Activated T-cell treated with anti-CD3 and anti-CD28 coated beads, Interleukin-2, amount 50 U/mL, for 24 hours (primary cell): ENCODE measurements around the gene LPIN3.

Source experiments
- DNase-seq: peaks from one replicate; pipeline ENCODE4 v3.0.0-alpha.2; 2020
- H3K27ac Mint-ChIP-seq: 2 replicates; pipeline ENCODE4 v1.8.0; 2020; ENCODE audit warnings: mild to moderate bottlenecking, mixed read lengths
- H3K27me3 Mint-ChIP-seq: 2 replicates; pipeline ENCODE4 v1.8.0; 2020; ENCODE audit warnings: mixed read lengths
- H3K36me3 Mint-ChIP-seq: 2 replicates; pipeline ENCODE4 v1.8.0; 2020; ENCODE audit warnings: low read depth, mixed read lengths
- H3K4me1 Mint-ChIP-seq: 2 replicates; pipeline ENCODE4 v1.8.0; 2020; ENCODE audit warnings: low read depth, mixed read lengths
- H3K4me3 Mint-ChIP-seq: 2 replicates; pipeline ENCODE4 v1.8.0; 2020; ENCODE audit warnings: mild to moderate bottlenecking, moderate library complexity, mixed read lengths
- H3K9me3 Mint-ChIP-seq: 2 replicates; pipeline ENCODE4 v1.8.0; 2020; ENCODE audit warnings: mixed read lengths

Gene LPIN3

GRCh38 chr20:41350408-41350962 is 9.9 kb downstream of the LPIN3 start:
- no peak overlapping the region for H3K27ac Mint-ChIP-seq
- no peaks in the 10 kb centered on the region for H3K4me1 Mint-ChIP-seq
- no peaks in the 10 kb centered on the region for H3K9me3 Mint-ChIP-seq
- H3K36me3 Mint-ChIP-seq: no peaks in the 10 kb centered on the region
- DNase-seq: no peak
- H3K4me3 Mint-ChIP-seq: no peak overlapping the region
- H3K27me3 Mint-ChIP-seq: no peaks in the 10 kb centered on the region

- no peaks in the 10 kb centered on the region for H3K4me1 Mint-ChIP-seq
- no peaks in the 10 kb centered on the region for H3K9me3 Mint-ChIP-seq
- H3K36me3 Mint-ChIP-seq: no peaks in the 10 kb centered on the region
- H3K4me3 Mint-ChIP-seq: no peak overlapping the region
- H3K27ac Mint-ChIP-seq: no peak overlapping the region
- H3K27me3 Mint-ChIP-seq: no peaks in the 10 kb centered on the region
- DNase-seq: no peak
These were observed 11.5 kb downstream of the LPIN3 start for GRCh38 chr20:41352106-41352505.

DNA sequence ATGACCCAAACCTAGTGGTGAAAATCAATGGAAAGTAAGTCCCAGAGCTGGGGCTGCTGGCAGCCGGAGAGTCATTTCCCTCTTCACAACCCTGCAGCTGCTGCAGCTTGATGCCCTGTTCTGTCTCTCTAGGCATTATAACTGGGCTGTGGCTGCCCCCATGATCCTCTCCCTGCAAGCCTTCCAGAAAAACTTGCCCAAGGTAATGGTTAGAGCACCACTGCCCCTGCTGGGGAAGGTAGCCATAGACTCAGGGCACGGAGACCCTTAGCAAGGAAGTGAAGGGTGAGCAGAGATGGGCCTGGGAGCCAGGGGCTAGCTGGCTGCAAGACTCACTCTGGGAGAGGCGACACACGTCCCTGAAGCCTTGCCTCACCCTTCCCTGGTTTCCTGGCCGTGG is 12.0 kb downstream of the LPIN3 start:
- Mint-ChIP-seq H3K27ac (no peak overlapping the region), H3K4me3 (no peak overlapping the region), H3K27me3 (no peaks in the 10 kb centered on the region), H3K4me1 (no peaks in the 10 kb centered on the region), H3K36me3 (no peaks in the 10 kb centered on the region), H3K9me3 (no peaks in the 10 kb centered on the region)
- DNase-seq: no peak

- Mint-ChIP-seq H3K36me3 (no peaks in the 10 kb centered on the region), H3K4me1 (no peaks in the 10 kb centered on the region), H3K27me3 (no peaks in the 10 kb centered on the region), H3K9me3 (no peaks in the 10 kb centered on the region), H3K27ac (no peak overlapping the region), H3K4me3 (no peak overlapping the region)
- DNase-seq: no peak
These were observed 12.9 kb downstream of the LPIN3 start for GRCh38 chr20:41353530-41353929.

- no peaks in the 10 kb centered on the region for H3K36me3 Mint-ChIP-seq
- no peaks in the 10 kb centered on the region for H3K4me1 Mint-ChIP-seq
- H3K4me3 Mint-ChIP-seq: no peak overlapping the region
- DNase-seq: no peak
- no peaks in the 10 kb centered on the region for H3K27me3 Mint-ChIP-seq
- H3K9me3 Mint-ChIP-seq: no peaks in the 10 kb centered on the region
- H3K27ac Mint-ChIP-seq: no peak overlapping the region
These were observed 14.6 kb downstream of the LPIN3 start for GRCh38 chr20:41355192-41355591.

DNA sequence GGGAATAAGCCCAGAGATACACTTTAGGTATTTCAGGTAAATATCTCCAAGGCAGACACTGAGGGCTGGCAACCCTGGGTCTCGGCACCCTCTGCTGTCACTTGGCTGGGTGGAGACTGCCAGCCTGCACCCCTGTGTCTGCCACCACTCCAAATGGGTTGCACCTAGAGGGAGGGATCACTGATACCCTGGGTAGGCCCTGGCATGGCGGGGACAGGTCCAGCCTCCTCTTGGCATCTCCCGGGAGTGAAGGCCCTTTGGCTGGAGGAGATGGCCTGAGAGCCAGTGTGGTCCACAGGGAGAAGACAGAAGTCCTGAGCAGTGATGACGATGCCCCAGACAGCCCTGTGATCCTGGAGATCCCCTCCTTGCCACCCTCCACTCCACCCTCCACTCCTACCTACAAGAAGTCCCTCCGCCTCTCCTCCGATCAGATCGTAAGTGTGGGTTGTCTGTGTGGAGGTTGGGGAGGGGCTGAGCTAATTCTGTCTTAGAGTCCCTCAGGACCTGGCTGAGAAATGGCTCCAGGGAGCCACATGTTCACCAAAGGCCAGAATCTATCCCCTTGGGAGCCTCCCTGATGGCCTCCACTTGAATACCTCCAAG is 15.1 kb downstream of the LPIN3 start:
- Mint-ChIP-seq H3K4me1 (no peaks in the 10 kb centered on the region), H3K4me3 (no peak overlapping the region), H3K9me3 (no peaks in the 10 kb centered on the region), H3K27ac (no peak overlapping the region), H3K36me3 (no peaks in the 10 kb centered on the region), H3K27me3 (no peaks in the 10 kb centered on the region)
- DNase-seq: no peak

GRCh38 chr20:41356951-41357350 is 16.3 kb downstream of the LPIN3 start:
- no peak for DNase-seq
- Mint-ChIP-seq H3K4me1 (no peaks in the 10 kb centered on the region), H3K27ac (no peak overlapping the region), H3K27me3 (no peaks in the 10 kb centered on the region), H3K4me3 (no peak overlapping the region), H3K9me3 (no peaks in the 10 kb centered on the region), H3K36me3 (no peaks in the 10 kb centered on the region)

DNA sequence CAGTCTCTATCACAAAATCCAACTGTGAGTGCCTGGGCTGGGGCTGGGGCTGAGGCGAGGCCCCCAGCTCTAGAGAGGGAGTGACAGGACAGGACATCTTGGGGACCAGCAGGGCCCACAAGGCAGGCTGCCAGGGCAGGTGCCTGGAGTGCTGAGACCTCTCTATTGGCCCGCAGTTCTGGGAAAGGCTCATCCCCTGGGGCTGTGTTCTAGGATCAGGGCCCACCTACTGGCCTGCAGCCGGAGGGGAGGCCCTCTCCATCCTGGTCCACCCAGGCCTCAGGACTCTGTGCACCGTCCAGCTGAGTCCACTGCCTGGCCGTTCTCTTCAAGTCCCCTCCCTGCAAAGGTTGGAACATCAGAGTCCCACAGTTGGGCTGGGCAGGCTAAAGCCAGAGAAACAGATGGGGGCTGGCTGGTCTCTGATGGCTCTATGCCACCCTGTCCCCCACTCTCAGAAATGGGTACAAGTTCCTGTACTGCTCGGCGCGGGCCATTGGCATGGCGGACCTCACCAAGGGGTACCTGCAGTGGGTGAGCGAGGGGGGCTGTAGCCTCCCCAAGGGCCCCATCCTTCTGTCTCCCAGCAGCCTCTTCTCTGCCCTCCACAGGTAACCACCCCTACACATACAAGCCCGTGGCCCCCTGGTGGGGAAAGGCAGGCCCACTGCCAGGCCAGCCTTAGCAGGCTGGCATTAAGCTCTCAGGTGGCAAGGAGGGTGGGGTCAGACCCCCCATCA is 17.0 kb downstream of the LPIN3 start:
- Mint-ChIP-seq H3K27ac (no peak overlapping the region), H3K27me3 (no peaks in the 10 kb centered on the region), H3K4me1 (no peaks in the 10 kb centered on the region), H3K9me3 (no peaks in the 10 kb centered on the region), H3K4me3 (no peak overlapping the region), H3K36me3 (no peaks in the 10 kb centered on the region)
- no peak for DNase-seq

- no peaks in the 10 kb centered on the region for H3K4me1 Mint-ChIP-seq
- H3K9me3 Mint-ChIP-seq: no peaks in the 10 kb centered on the region
- H3K36me3 Mint-ChIP-seq: no peaks in the 10 kb centered on the region
- H3K4me3 Mint-ChIP-seq: no peak overlapping the region
- H3K27ac Mint-ChIP-seq: no peak overlapping the region
- no peak for DNase-seq
- H3K27me3 Mint-ChIP-seq: no peaks in the 10 kb centered on the region
These were observed 17.6 kb downstream of the LPIN3 start for GRCh38 chr20:41358230-41358629.

DNA sequence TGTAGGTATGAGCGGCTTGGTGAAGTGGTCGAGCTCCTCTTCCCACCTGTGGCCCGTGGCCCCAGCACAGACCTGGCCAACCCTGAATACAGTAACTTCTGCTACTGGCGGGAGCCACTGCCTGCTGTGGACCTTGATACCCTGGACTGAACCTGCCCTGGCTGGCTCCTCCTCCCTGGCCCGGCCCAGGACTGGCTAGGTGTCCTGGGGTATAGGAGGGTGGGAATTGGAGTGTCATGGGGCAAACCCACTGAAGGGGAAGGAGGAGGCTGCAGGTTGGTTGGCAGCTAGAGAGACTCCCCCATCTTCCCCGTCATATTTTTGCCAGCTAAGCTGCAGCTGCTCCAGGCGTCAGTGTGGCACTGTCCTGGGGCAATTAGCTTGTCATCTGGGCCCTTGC is 18.1 kb downstream of the LPIN3 start:
- Mint-ChIP-seq H3K36me3 (no peaks in the 10 kb centered on the region), H3K27ac (no peak overlapping the region), H3K27me3 (no peaks in the 10 kb centered on the region), H3K4me3 (no peak overlapping the region), H3K4me1 (no peaks in the 10 kb centered on the region), H3K9me3 (no peaks in the 10 kb centered on the region)
- no peak for DNase-seq

- Mint-ChIP-seq H3K27ac (no peak overlapping the region), H3K27me3 (peaks cover 2% of the 10 kb centered on the region), H3K4me3 (no peak overlapping the region), H3K9me3 (no peaks in the 10 kb centered on the region), H3K4me1 (no peaks in the 10 kb centered on the region), H3K36me3 (no peaks in the 10 kb centered on the region)
- DNase-seq: no peak
These were observed 19.0 kb downstream of the LPIN3 start for GRCh38 chr20:41359541-41360011.

DNA sequence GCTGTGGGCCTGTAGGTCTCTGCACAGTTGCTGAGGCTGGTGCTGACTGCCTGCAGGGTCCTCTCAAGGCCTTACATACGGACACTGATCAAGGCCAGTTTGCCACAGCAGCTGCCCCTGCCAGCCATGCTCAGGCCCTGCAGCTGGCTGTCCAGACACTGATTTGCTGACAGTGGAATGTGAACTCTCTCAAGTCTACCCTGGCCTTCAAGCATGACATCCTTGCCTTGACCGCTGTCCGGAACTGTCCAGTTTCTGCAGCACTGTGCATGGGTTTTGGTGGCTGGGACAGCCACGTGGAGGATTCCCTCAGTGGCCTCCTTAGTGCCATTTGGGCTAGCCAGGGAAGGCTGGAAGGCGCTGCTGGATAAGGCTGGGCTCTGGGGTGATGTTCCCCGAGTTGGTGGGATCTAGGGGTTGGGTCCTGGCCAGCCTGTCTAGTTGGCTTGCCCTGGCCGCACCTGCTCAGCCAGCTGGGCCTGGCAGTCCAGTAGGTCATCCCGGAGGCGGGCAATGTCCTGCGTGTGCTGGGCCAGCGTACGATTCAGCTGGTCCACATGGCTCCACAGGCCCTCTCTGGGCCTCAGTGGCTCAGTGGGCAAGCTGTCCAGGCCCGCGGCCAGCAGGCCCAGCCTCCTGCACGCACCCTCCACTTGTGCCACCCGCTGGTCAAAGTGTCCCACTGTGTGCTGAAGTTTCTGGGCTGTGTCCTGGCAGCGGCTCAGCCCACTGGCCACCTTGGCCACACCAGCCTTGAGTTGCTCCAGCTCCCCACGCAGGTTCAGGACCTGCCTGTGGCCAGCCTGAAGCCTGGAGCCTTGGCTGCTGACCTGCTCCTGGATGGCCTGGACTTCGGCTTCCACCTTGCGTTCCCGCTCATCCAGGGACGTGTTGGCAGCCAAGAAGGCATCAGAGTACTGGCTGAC is 20.5 kb downstream of the LPIN3 start:
- Mint-ChIP-seq H3K4me3 (no peak overlapping the region), H3K4me1 (no peaks in the 10 kb centered on the region), H3K9me3 (no peaks in the 10 kb centered on the region), H3K27me3 (peaks cover 13% of the 10 kb centered on the region), H3K27ac (no peak overlapping the region), H3K36me3 (no peaks in the 10 kb centered on the region)
- DNase-seq: no peak

- no peak overlapping the region for H3K4me3 Mint-ChIP-seq
- no peaks in the 10 kb centered on the region for H3K36me3 Mint-ChIP-seq
- peaks cover 15% of the 10 kb centered on the region for H3K27me3 Mint-ChIP-seq
- no peak overlapping the region for H3K27ac Mint-ChIP-seq
- no peaks in the 10 kb centered on the region for H3K4me1 Mint-ChIP-seq
- no peak for DNase-seq
- no peaks in the 10 kb centered on the region for H3K9me3 Mint-ChIP-seq
These were observed 21.4 kb downstream of the LPIN3 start for GRCh38 chr20:41361757-41362747.

DNA sequence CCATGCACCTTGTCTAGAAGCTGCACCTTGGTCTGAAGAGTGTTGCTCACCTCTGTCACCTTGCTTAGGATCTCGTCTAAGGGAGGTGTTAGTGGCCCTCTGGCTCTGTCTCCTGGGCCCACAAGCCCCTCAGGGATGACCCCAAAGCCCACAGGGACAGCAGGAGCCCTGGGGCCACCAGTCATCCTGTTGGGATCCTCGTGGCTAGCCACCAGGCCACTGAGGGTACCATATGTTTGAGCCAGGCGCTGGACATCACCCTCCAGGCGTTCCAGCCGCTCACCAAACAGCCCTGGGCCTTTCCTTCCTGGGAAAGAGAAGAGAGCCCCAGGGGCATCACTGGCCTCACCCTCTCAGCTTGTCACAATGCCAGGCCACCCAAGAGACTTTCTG is 22.1 kb downstream of the LPIN3 start:
- no peak overlapping the region for H3K4me3 Mint-ChIP-seq
- no peaks in the 10 kb centered on the region for H3K36me3 Mint-ChIP-seq
- no peaks in the 10 kb centered on the region for H3K9me3 Mint-ChIP-seq
- H3K27ac Mint-ChIP-seq: no peak overlapping the region
- peaks cover 22% of the 10 kb centered on the region for H3K27me3 Mint-ChIP-seq
- DNase-seq: no peak
- H3K4me1 Mint-ChIP-seq: peaks cover 3% of the 10 kb centered on the region
